Caco-2 (cell line): ENCODE results near the gene CCDC28B. TPM values are rescaled to one million over a fixed set of nuclear protein-coding genes. Genes with fewer than 3 reads are reported as not detected.
A peak's percentile ranks its signal among the peaks of the same experiment; 100 is the strongest.

Source experiments
- BruUV-seq: library from RNA; stranded (reverse); fragments of 400-500 nt; replicated peaks from 2 replicates; lab custom pipeline; 2021; lab: Mats Ljungman, UMichigan
- CTCF ChIA-PET: fragments of 300-600 bp; sonication (Branson Sonifier 250); formaldehyde crosslinking; loops from one replicate; lab custom pipeline; 2022; ENCODE audit warnings: antibody characterized with exemption; lab: Charles Lee
- POLR2A ChIA-PET: fragments of 300-600 bp; sonication (Branson Sonifier 250); formaldehyde crosslinking; loops from one replicate; lab custom pipeline; 2022; ENCODE audit warnings: antibody characterized with exemption; lab: Charles Lee
- DNase-seq, 2 experiments: peaks; one replicate each; pipeline versions ENCODE4 v3.0.0 to v3.0.0-alpha.2; 2020 to 2022
- H3K27me3 ChIP-seq: replicated peaks from 2 replicates; pipeline ENCODE4 v1.6.0; 2011; ENCODE audit warnings: low read length; ENCODE audit not compliant: control insufficient read depth, insufficient read depth
- H3K36me3 ChIP-seq: 2 replicates; pipeline ENCODE4 v1.5.1; 2011; ENCODE audit warnings: low read length; ENCODE audit not compliant: control insufficient read depth, insufficient read depth
- H3K4me1 ChIP-seq: fragments of 250-450 bp; sonication (Bioruptor Pico); 2 replicates; pipeline ENCODE4 v1.5.1; 2020; ENCODE audit warnings: mild to moderate bottlenecking
- H3K4me3 ChIP-seq: 2 replicates; pipeline ENCODE4 v1.5.1; 2011; ENCODE audit warnings: low read depth, mild to moderate bottlenecking, control low read depth, low read length
- H3K9me3 ChIP-seq: fragments of 250-450 bp; sonication (Bioruptor Pico); 2 replicates; pipeline ENCODE4 v1.5.1; 2020; ENCODE audit warnings: mild to moderate bottlenecking, moderate library complexity
- H3K27ac Mint-ChIP-seq: one replicate; pipeline ENCODE4 v1.8.0; 2022; ENCODE audit warnings: mixed read lengths; ENCODE audit not compliant: unreplicated experiment
- H3K27me3 Mint-ChIP-seq: one replicate; pipeline ENCODE4 v1.8.0; 2022; ENCODE audit warnings: mixed read lengths; ENCODE audit not compliant: insufficient read depth, unreplicated experiment
- H3K36me3 Mint-ChIP-seq: one replicate; pipeline ENCODE4 v1.8.0; 2022; ENCODE audit warnings: mild to moderate bottlenecking, mixed read lengths; ENCODE audit not compliant: insufficient read depth, unreplicated experiment
- H3K4me1 Mint-ChIP-seq: one replicate; pipeline ENCODE4 v1.8.0; 2022; ENCODE audit warnings: low read depth, mixed read lengths; ENCODE audit not compliant: unreplicated experiment
- H3K4me3 Mint-ChIP-seq: one replicate; pipeline ENCODE4 v1.8.0; 2022; ENCODE audit warnings: mild to moderate bottlenecking, moderate library complexity, mixed read lengths; ENCODE audit not compliant: unreplicated experiment
- H3K9me3 Mint-ChIP-seq: one replicate; pipeline ENCODE4 v1.8.0; 2022; ENCODE audit warnings: mixed read lengths; ENCODE audit not compliant: unreplicated experiment
- CTCF ChIP-seq, 2 experiments: fragments of 200-600 bp in 1 of 2; IDR thresholded peaks; 1 replicate in 1 of 2; 2 replicates in 1 of 2; pipeline versions ENCODE4 v1.5.1 to v1.8.0; 2011 to 2022; ENCODE audit warnings: antibody characterized with exemption in 1 of 2, control low read depth in 1 of 2, inconsistent platforms in 1 of 2, low read depth in 1 of 2, low read length in 1 of 2, mild to moderate bottlenecking in 1 of 2, moderate library complexity in 1 of 2; ENCODE audit not compliant: insufficient read depth in 1 of 2, severe bottlenecking in 1 of 2, unreplicated experiment in 1 of 2
- intact Hi-C: fragments of 100-400 bp; cut with micrococcal nuclease; formaldehyde crosslinking; loops from one replicate; pipeline ENCODE4 v1.10.0; 2022; ENCODE audit not compliant: unreplicated experiment
- total RNA-seq: library from RNA; stranded (reverse); gene quantifications from 2 replicates; pipeline ENCODE4 v1.2.3, GENCODE V29; 2022

CCDC28B gene
- total RNA-seq, 1 experiment from 2014 or later: 3.9 TPM

DNA sequence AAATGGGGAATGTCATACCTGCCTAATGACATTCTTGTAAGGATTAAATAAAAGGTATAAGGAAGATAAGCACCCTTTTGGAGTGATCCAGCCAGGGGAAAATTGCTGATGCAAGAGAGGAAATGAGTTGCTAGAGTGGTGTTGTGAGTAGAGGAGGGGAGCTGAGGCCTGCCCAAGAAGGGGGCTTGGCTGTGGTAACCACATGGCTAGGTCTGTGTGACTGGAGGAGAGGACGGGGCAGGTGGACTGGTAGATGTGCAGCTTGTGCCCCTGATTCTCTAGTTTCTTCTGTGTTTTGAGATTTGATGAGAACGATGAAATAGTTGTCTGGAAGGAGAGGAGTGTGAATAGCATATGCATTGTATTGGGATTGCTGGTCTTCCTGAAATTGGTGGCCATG lies 14.3 kb upstream of the CCDC28B start:
- Mint-ChIP-seq H3K36me3 (peaks cover 76% of the 10 kb centered on the region), H3K9me3 (no peaks in the 10 kb centered on the region), H3K27me3 (no peaks in the 10 kb centered on the region), H3K27ac (peak overlapping the region; percentile 79), H3K4me3 (no peak overlapping the region), H3K4me1 (peaks cover 12% of the 10 kb centered on the region)
- TSS peak; percentile 0 for BruUV-seq
- no peak overlapping the region for H3K4me3 ChIP-seq
- DNase-seq: no peak
- TF ChIP-seq CTCF (IDR thresholded peaks at IDR 0.05; ENCODE audit: insufficient read depth in 1 of 2, low read depth in 1 of 2, low read length in 1 of 2, severe bottlenecking in 1 of 2, unreplicated experiment in 1 of 2): no peak
- H3K9me3 ChIP-seq: no peaks in the 10 kb centered on the region
- CTCF ChIA-PET: no interaction called here
- POLR2A ChIA-PET: no interaction called here
- intact Hi-C loops: no loop called here
- peaks cover 4% of the 10 kb centered on the region for H3K36me3 ChIP-seq
- no peaks in the 10 kb centered on the region for H3K27me3 ChIP-seq
- no peaks in the 10 kb centered on the region for H3K4me1 ChIP-seq

DNA sequence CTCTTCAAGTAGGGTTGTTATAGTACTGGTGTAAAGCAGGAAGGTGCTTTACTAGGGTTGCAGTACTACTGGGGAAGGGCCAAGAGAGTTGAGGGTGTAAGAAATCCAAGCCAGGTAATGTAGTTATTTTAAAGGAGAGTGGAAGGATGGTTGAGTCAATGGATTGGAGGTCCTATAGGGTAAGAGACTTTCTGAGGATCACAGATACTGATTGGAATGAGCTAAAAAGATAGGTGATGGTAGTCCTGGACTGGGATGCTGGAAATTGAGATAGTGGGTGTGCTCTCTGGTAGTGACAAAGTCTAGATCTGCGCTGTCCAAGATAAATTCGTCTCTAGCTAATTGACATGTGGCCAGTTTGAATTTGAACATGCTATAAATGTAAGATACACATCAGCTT lies 13.9 kb upstream of the CCDC28B start:
- no peak for DNase-seq
- no peaks in the 10 kb centered on the region for H3K9me3 ChIP-seq

GRCh38 chr1:32187850-32188249 lies 12.5 kb upstream of the CCDC28B start:
- no peak for DNase-seq
- H3K9me3 ChIP-seq: no peaks in the 10 kb centered on the region
- Mint-ChIP-seq H3K36me3 (peaks cover 75% of the 10 kb centered on the region), H3K4me3 (no peak overlapping the region), H3K4me1 (peaks cover 7% of the 10 kb centered on the region), H3K27me3 (no peaks in the 10 kb centered on the region), H3K9me3 (no peaks in the 10 kb centered on the region), H3K27ac (no peak overlapping the region)
- no peak overlapping the region for H3K4me3 ChIP-seq
- intact Hi-C loops: no loop called here
- peaks cover 3% of the 10 kb centered on the region for H3K36me3 ChIP-seq
- CTCF ChIA-PET: no interaction called here
- no peaks in the 10 kb centered on the region for H3K4me1 ChIP-seq
- no TSS peak for BruUV-seq
- no peaks in the 10 kb centered on the region for H3K27me3 ChIP-seq
- TF ChIP-seq CTCF (IDR thresholded peaks at IDR 0.05; ENCODE audit: insufficient read depth in 1 of 2, low read depth in 1 of 2, low read length in 1 of 2, severe bottlenecking in 1 of 2, unreplicated experiment in 1 of 2): no peak
- POLR2A ChIA-PET: no interaction called here

More for the DNA sequence above, 13.9 kb upstream of the CCDC28B start:
- no peaks in the 10 kb centered on the region for H3K27me3 ChIP-seq
- no peak for TF ChIP-seq CTCF (IDR thresholded peaks at IDR 0.05; ENCODE audit: insufficient read depth in 1 of 2, low read depth in 1 of 2, low read length in 1 of 2, severe bottlenecking in 1 of 2, unreplicated experiment in 1 of 2)
- POLR2A ChIA-PET: no interaction called here
- H3K4me1 ChIP-seq: no peaks in the 10 kb centered on the region
- no peaks in the 10 kb centered on the region for H3K9me3 Mint-ChIP-seq
- no TSS peak for BruUV-seq
- H3K4me3 Mint-ChIP-seq: no peak overlapping the region
- H3K27me3 Mint-ChIP-seq: no peaks in the 10 kb centered on the region
- peaks cover 8% of the 10 kb centered on the region for H3K4me1 Mint-ChIP-seq
- CTCF ChIA-PET: no interaction called here
- H3K36me3 Mint-ChIP-seq: peaks cover 75% of the 10 kb centered on the region
- H3K4me3 ChIP-seq: no peak overlapping the region
- peak overlapping the region; percentile 79 for H3K27ac Mint-ChIP-seq
- peaks cover 4% of the 10 kb centered on the region for H3K36me3 ChIP-seq
- intact Hi-C loops: no loop called here
